HCT116 (cell line): ENCODE data around the gene CFAP161. TPM values are rescaled to one million over a fixed set of nuclear protein-coding genes. Genes with fewer than 3 reads are reported as not detected.

ENCODE experiments used
- ATAC-seq: fragments of 200-7000 bp; cut with Tn5 transposase; 2 replicates; pipeline ENCODE4 v1.9.1; 2020; ENCODE audit warnings: mild to moderate bottlenecking, moderate library complexity
- BruUV-seq: library from RNA; stranded (reverse); fragments of 400-500 nt; replicated peaks from 2 replicates; lab custom pipeline; 2021; lab: Mats Ljungman, UMichigan
- CTCF ChIA-PET: fragments of 300-600 bp; sonication (Branson Sonifier 250); formaldehyde crosslinking; loops from one replicate; lab custom pipeline; 2021; ENCODE audit warnings: antibody characterized with exemption; lab: Charles Lee
- POLR2A ChIA-PET: fragments of 300-600, 350-600 bp; sonication (Branson Sonifier 250); formaldehyde crosslinking; loops from one replicate; lab custom pipeline; 2021; ENCODE audit warnings: antibody characterized with exemption; lab: Charles Lee
- RAD21 ChIA-PET, 2 experiments: fragments of 300-600 bp; sonication (Branson Sonifier 250); formaldehyde crosslinking; loops; one replicate each; lab custom pipeline; 2023; ENCODE audit warnings: low total read pairs in 2 of 2; ENCODE audit not compliant: uncharacterized antibody in 2 of 2, unreplicated experiment in 2 of 2, low non-redundant PET in 1 of 2; lab: Charles Lee
- DNase-seq: peaks from one replicate; pipeline ENCODE4 v3.0.0-alpha.2; 2010; ENCODE audit warnings: low read depth, low spot score
- H2AFZ ChIP-seq: fragments of 200-600 bp; shearing (Covaris generic), sonication (generic); 2 replicates; pipeline ENCODE4 v1.6.1; 2017; ENCODE audit warnings: low read depth, mixed run types, mixed read lengths, antibody characterized with exemption, low read length; ENCODE audit not compliant: poor library complexity, severe bottlenecking
- H3K27ac ChIP-seq: 2 replicates; pipeline ENCODE4 v1.5.1; 2012; ENCODE audit warnings: low read depth, low read length
- H3K27me3 ChIP-seq: fragments of 200-600 bp; sonication (generic); 2 replicates; pipeline ENCODE4 v1.6.1; 2016; ENCODE audit warnings: mixed run types, low read length, mixed read lengths; ENCODE audit not compliant: insufficient read depth
- H3K36me3 ChIP-seq, 2 experiments: fragments of 200-500 bp in 1 of 2; fragments of 200-600 bp in 1 of 2; sonication (Bioruptor generic) in 1 of 2; sonication (generic) in 1 of 2; 2 replicates each; pipeline versions ENCODE4 v1.5.1 to v1.6.1; 2014 to 2016; ENCODE audit warnings: low read length in 2 of 2, inconsistent platforms in 1 of 2, mixed read lengths in 1 of 2, mixed run types in 1 of 2; ENCODE audit not compliant: insufficient read depth in 2 of 2, control insufficient read depth in 1 of 2
- H3K4me1 ChIP-seq, 2 experiments: fragments of 200-600 bp in 1 of 2; sonication (generic) in 1 of 2; 2 replicates each; pipeline versions ENCODE4 v1.5.1 to v1.6.1; 2012 to 2017; ENCODE audit warnings: low read length in 2 of 2, inconsistent platforms in 1 of 2, mild to moderate bottlenecking in 1 of 2, mixed read lengths in 1 of 2, mixed run types in 1 of 2, moderate library complexity in 1 of 2; ENCODE audit not compliant: insufficient read depth in 2 of 2, control insufficient read depth in 1 of 2
- H3K4me2 ChIP-seq: fragments of 200-600 bp; sonication (generic); 2 replicates; pipeline ENCODE4 v1.6.1; 2017; ENCODE audit warnings: mixed run types, low read length, mixed read lengths
- H3K4me3 ChIP-seq, 2 experiments: fragments of 200-600 bp in 1 of 2; sonication (generic) in 1 of 2; replicated peaks in 1 of 2; 2 replicates each; pipeline ENCODE4 v1.5.1; 2011 to 2016; ENCODE audit warnings: low read length in 2 of 2, control low read depth in 1 of 2, low read depth in 1 of 2, mild to moderate bottlenecking in 1 of 2, mixed read lengths in 1 of 2, mixed run types in 1 of 2
- H3K79me2 ChIP-seq: fragments of 200-600 bp; sonication (generic); 2 replicates; pipeline ENCODE4 v1.6.1; 2017; ENCODE audit warnings: mild to moderate bottlenecking, mixed run types, low read length, moderate library complexity, mixed read lengths; ENCODE audit not compliant: insufficient read depth
- H3K9ac ChIP-seq: fragments of 200-600 bp; sonication (generic); 2 replicates; pipeline ENCODE4 v1.6.1; 2016; ENCODE audit warnings: low read length, mixed read lengths
- H3K9me2 ChIP-seq: fragments of 200-600 bp; sonication (generic), shearing (Covaris generic); 2 replicates; pipeline ENCODE4 v1.6.1; 2017; ENCODE audit warnings: mixed run types, mild to moderate bottlenecking, moderate library complexity; ENCODE audit not compliant: insufficient read depth
- H3K9me3 ChIP-seq, 2 experiments: fragments of 200-500 bp in 1 of 2; fragments of 200-600 bp in 1 of 2; sonication (Bioruptor generic) in 1 of 2; sonication (generic) in 1 of 2; 2 replicates each; pipeline ENCODE4 v1.6.1; 2014 to 2017; ENCODE audit warnings: low read length in 2 of 2, mixed read lengths in 2 of 2, inconsistent platforms in 1 of 2, low read depth in 1 of 2, mild to moderate bottlenecking in 1 of 2, mixed run types in 1 of 2, moderate library complexity in 1 of 2; ENCODE audit not compliant: control insufficient read depth in 1 of 2, insufficient read depth in 1 of 2
- H4K20me1 ChIP-seq: fragments of 200-600 bp; sonication (generic), shearing (Covaris generic); 2 replicates; pipeline ENCODE4 v1.6.1; 2017; ENCODE audit warnings: mixed run types, mild to moderate bottlenecking, moderate library complexity; ENCODE audit not compliant: insufficient read depth
- ATF3 ChIP-seq: IDR thresholded peaks from 2 replicates; pipeline ENCODE4 v1.6.1; 2012
- CBX3 ChIP-seq: IDR thresholded peaks from 2 replicates; pipeline ENCODE4 v1.6.1; 2012; ENCODE audit warnings: low read depth
- CEBPB ChIP-seq: IDR thresholded peaks from 2 replicates; pipeline ENCODE4 v1.6.1; 2012; ENCODE audit warnings: low read depth
- ELF1 ChIP-seq: IDR thresholded peaks from 2 replicates; pipeline ENCODE4 v1.6.1; 2012; ENCODE audit warnings: low read depth, borderline replicate concordance
- EZH2 ChIP-seq: fragments of 200-600 bp; sonication (generic); IDR thresholded peaks from 2 replicates; pipeline ENCODE4 v1.6.1; 2017; ENCODE audit warnings: antibody characterized with exemption, mixed run types
- EZH2phosphoT487 ChIP-seq: fragments of 200-600 bp; IDR thresholded peaks from 2 replicates; pipeline ENCODE4 v1.6.1; 2018; ENCODE audit warnings: antibody characterized with exemption, borderline replicate concordance
- FOSL1 ChIP-seq: IDR thresholded peaks from 2 replicates; pipeline ENCODE4 v1.6.1; 2012; ENCODE audit warnings: low read depth
- JUND ChIP-seq: IDR thresholded peaks from 2 replicates; pipeline ENCODE4 v1.6.1; 2012
- MAX ChIP-seq: IDR thresholded peaks from 2 replicates; pipeline ENCODE4 v1.6.1; 2012
- POLR2AphosphoS5 ChIP-seq: IDR thresholded peaks from 2 replicates; pipeline ENCODE4 v1.6.1; 2011; ENCODE audit warnings: mild to moderate bottlenecking, low read depth, low read length, moderate library complexity
- RAD21 ChIP-seq: IDR thresholded peaks from 2 replicates; pipeline ENCODE4 v1.6.1; 2012; ENCODE audit warnings: low read depth, mild to moderate bottlenecking
- SIN3A ChIP-seq: IDR thresholded peaks from 2 replicates; pipeline ENCODE4 v1.6.1; 2012; ENCODE audit warnings: low read depth
- SP1 ChIP-seq: IDR thresholded peaks from 2 replicates; pipeline ENCODE4 v1.6.1; 2012; ENCODE audit warnings: low read depth
- SRF ChIP-seq: IDR thresholded peaks from 2 replicates; pipeline ENCODE4 v1.6.1; 2012; ENCODE audit warnings: low read depth
- TCF7L2 ChIP-seq: IDR thresholded peaks from 2 replicates; pipeline ENCODE4 v1.7.0; 2011; ENCODE audit warnings: borderline replicate concordance, inconsistent platforms; ENCODE audit not compliant: insufficient read depth, insufficient read length; ENCODE audit errors: extremely low read depth
- YY1 ChIP-seq: IDR thresholded peaks from 2 replicates; pipeline ENCODE4 v1.6.1; 2011; ENCODE audit warnings: low read length, low read depth, moderate library complexity, mild to moderate bottlenecking; ENCODE audit not compliant: insufficient replicate concordance; ENCODE audit errors: extremely low read depth
- ZFX ChIP-seq: fragments of 450-650 bp; IDR thresholded peaks from 2 replicates; pipeline ENCODE4 v1.6.1; 2017
- ZNF274 ChIP-seq: fragments of 200-500 bp; sonication (Bioruptor generic); IDR thresholded peaks from 2 replicates; pipeline ENCODE4 v1.6.1; 2014; ENCODE audit warnings: mild to moderate bottlenecking, low read depth, low read length, inconsistent platforms
- intact Hi-C: fragments of 100-400 bp; cut with micrococcal nuclease; formaldehyde crosslinking; loops from 2 replicates; pipeline ENCODE4 v1.10.0; 2022
- total RNA-seq: library from RNA; stranded (reverse); gene quantifications from one replicate; pipeline ENCODE4 v1.2.1, GENCODE V29; 2021; ENCODE audit not compliant: unreplicated experiment
- TF ChIP-seq, protein P1 (sequence below): IDR thresholded peaks from 2 replicates; pipeline ENCODE4 v1.6.1; 2011; ENCODE audit warnings: mild to moderate bottlenecking, low read length, moderate library complexity; ENCODE audit not compliant: insufficient replicate concordance; ENCODE audit errors: extremely low read depth

CFAP161 gene
- total RNA-seq, 1 experiment from 2014 or later = 0.15 TPM

GRCh38 chr15:81091889-81092558 lies 42.0 kb upstream of the CFAP161 start:
- no peaks in the 10 kb centered on the region for H3K9me3 ChIP-seq
- H2AFZ ChIP-seq = peak overlapping the region; percentile 98
- intact Hi-C loops = loop anchor here (5.0 kb wide), 1 partner anchor 90 kb away; the partner anchor contains the start of gene TLNRD1
- H4K20me1 ChIP-seq = no peaks in the 10 kb centered on the region
- peak overlapping the region; percentile 87 for H3K27ac ChIP-seq
- TF ChIP-seq SP1 (peak; percentile 92), ZNF274 (no peak), YY1 (peak; percentile 61), MAX (peak; percentile 86), CBX3 (peak; percentile 97), TCF7L2 (peak; percentile 94), EZH2phosphoT487 (no peak), EZH2 (no peak), CEBPB (peak; percentile 79), RAD21 (peak; percentile 36; the same call in 1 of the 2 replicates), ATF3 (no peak; the same call in 1 of the 2 replicates), JUND (peak; percentile 91), FOSL1 (peak; percentile 95), ZFX (no peak), ELF1 (peak; percentile 40; the same call in 1 of the 2 replicates), POLR2AphosphoS5 (peak; percentile 62), SRF (peak; percentile 75), SIN3A (peak; percentile 85)
- TF ChIP-seq, protein P1, sequence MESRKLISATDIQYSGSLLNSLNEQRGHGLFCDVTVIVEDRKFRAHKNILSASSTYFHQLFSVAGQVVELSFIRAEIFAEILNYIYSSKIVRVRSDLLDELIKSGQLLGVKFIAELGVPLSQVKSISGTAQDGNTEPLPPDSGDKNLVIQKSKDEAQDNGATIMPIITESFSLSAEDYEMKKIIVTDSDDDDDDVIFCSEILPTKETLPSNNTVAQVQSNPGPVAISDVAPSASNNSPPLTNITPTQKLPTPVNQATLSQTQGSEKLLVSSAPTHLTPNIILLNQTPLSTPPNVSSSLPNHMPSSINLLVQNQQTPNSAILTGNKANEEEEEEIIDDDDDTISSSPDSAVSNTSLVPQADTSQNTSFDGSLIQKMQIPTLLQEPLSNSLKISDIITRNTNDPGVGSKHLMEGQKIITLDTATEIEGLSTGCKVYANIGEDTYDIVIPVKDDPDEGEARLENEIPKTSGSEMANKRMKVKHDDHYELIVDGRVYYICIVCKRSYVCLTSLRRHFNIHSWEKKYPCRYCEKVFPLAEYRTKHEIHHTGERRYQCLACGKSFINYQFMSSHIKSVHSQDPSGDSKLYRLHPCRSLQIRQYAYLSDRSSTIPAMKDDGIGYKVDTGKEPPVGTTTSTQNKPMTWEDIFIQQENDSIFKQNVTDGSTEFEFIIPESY = peak; percentile 8
- no peaks in the 10 kb centered on the region for H3K79me2 ChIP-seq
- H3K9me2 ChIP-seq = no peaks in the 10 kb centered on the region
- H3K4me3 ChIP-seq = peak overlapping the region; percentile 20 to 49
- CTCF ChIA-PET = interaction anchor here (0.7 to 2.1 kb wide), 4 partner anchors 15 to 174 kb away, joined by 4 to 27 read pairs (median 8); no protein-coding TSS in a partner anchor
- peak overlapping the region; percentile 40 for H3K9ac ChIP-seq
- ATAC-seq (peak; percentile 95), DNase-seq (peak; percentile 86)
- RAD21 ChIA-PET = interaction anchor here (1.1 to 1.7 kb wide), 2 partner anchors 14 to 174 kb away, joined by 3 to 6 read pairs; no protein-coding TSS in a partner anchor
- no peaks in the 10 kb centered on the region for H3K27me3 ChIP-seq
- peak overlapping the region; percentile 83 for H3K4me2 ChIP-seq
- no peaks in the 10 kb centered on the region for H3K36me3 ChIP-seq
- POLR2A ChIA-PET = interaction anchor here (0.7 to 1.1 kb wide), 4 partner anchors 12 to 91 kb away, joined by 3 read pairs; partner anchors contain the start of gene TLNRD1
- H3K4me1 ChIP-seq = peaks cover 12 to 16% of the 10 kb centered on the region in 2 experiments
- no TSS peak for BruUV-seq
